Loucy (cell line): ENCODE data around the gene MCF2L2.

Source experiments
- H2AFZ ChIP-seq: fragments of 200-600 bp; sonication (generic); 2 replicates; pipeline ENCODE4 v1.6.0; 2016; ENCODE audit warnings: antibody characterized with exemption, mild to moderate bottlenecking, low read length, moderate library complexity
- H3F3A ChIP-seq: fragments of 200-600 bp; 2 replicates; pipeline ENCODE4 v1.6.0; 2016; ENCODE audit warnings: antibody characterized with exemption, low read depth, mild to moderate bottlenecking
- H3K27me3 ChIP-seq: fragments of 200-600 bp; sonication (generic); 2 replicates; pipeline ENCODE4 v1.6.1; 2014; ENCODE audit warnings: low read length, mild to moderate bottlenecking; ENCODE audit not compliant: insufficient read depth, poor library complexity, severe bottlenecking
- H3K36me3 ChIP-seq: fragments of 200-600 bp; sonication (generic); 2 replicates; pipeline ENCODE4 v1.6.1; 2016; ENCODE audit warnings: low read length; ENCODE audit not compliant: insufficient read depth
- H3K4me1 ChIP-seq: fragments of 200-600 bp; sonication (generic); 2 replicates; pipeline ENCODE4 v1.5.1; 2014; ENCODE audit warnings: low read length, mild to moderate bottlenecking; ENCODE audit not compliant: insufficient read depth, poor library complexity, severe bottlenecking
- H3K4me2 ChIP-seq: fragments of 200-600 bp; sonication (generic); 2 replicates; pipeline ENCODE4 v1.6.0; 2014; ENCODE audit warnings: antibody characterized with exemption, low read length, low read depth, mild to moderate bottlenecking; ENCODE audit not compliant: poor library complexity, severe bottlenecking
- H3K4me3 ChIP-seq: fragments of 200-600 bp; sonication (generic); 2 replicates; pipeline ENCODE4 v1.5.1; 2014; ENCODE audit warnings: low read length, mild to moderate bottlenecking, mixed read lengths; ENCODE audit not compliant: poor library complexity, severe bottlenecking
- H3K79me2 ChIP-seq: fragments of 200-600 bp; sonication (generic); 2 replicates; pipeline ENCODE4 v1.6.1; 2014; ENCODE audit warnings: low read length; ENCODE audit not compliant: insufficient read depth
- H3K9ac ChIP-seq: fragments of 200-600 bp; sonication (generic); 2 replicates; pipeline ENCODE4 v1.6.0; 2014; ENCODE audit warnings: mild to moderate bottlenecking, low read depth, low read length, moderate library complexity; ENCODE audit not compliant: poor library complexity, severe bottlenecking
- H3K9me2 ChIP-seq: fragments of 200-600 bp; sonication (generic); replicated peaks from 2 replicates; pipeline ENCODE4 v1.6.1; 2016; ENCODE audit warnings: low read depth, low read length, mixed read lengths
- H3K9me3 ChIP-seq: fragments of 200-600 bp; sonication (generic); 2 replicates; pipeline ENCODE4 v1.6.1; 2014; ENCODE audit warnings: mild to moderate bottlenecking, antibody characterized with exemption, low read length, low read depth; ENCODE audit not compliant: insufficient read depth
- H4K20me1 ChIP-seq: fragments of 200-600 bp; sonication (generic); 2 replicates; pipeline ENCODE4 v1.6.0; 2014; ENCODE audit warnings: antibody characterized with exemption, low read length, mild to moderate bottlenecking; ENCODE audit not compliant: insufficient read depth, poor library complexity, severe bottlenecking
- CTCF ChIP-seq: fragments of 200-600 bp; sonication (generic); conservative IDR thresholded peaks from 2 replicates; pipeline ENCODE4 v1.5.1; 2014; ENCODE audit warnings: mild to moderate bottlenecking, antibody characterized with exemption, low read length
- EZH2phosphoT487 ChIP-seq: fragments of 200-600 bp; IDR thresholded peaks from 2 replicates; pipeline ENCODE4 v1.6.1; 2018; ENCODE audit warnings: antibody characterized with exemption, mild to moderate bottlenecking, moderate library complexity, borderline replicate concordance

The MCF2L2 gene

GRCh38 chr3:183144363-183144762 is 284.1 kb downstream of the MCF2L2 start:
- no peaks in the 10 kb centered on the region for H3K27me3 ChIP-seq
- no peaks in the 10 kb centered on the region for H3K9me2 ChIP-seq
- no peaks in the 10 kb centered on the region for H3K4me1 ChIP-seq
- no peak overlapping the region for H3K9ac ChIP-seq
- no peaks in the 10 kb centered on the region for H3F3A ChIP-seq
- TF ChIP-seq EZH2phosphoT487 (no peak), CTCF (no peak)
- no peaks in the 10 kb centered on the region for H3K9me3 ChIP-seq
- H3K36me3 ChIP-seq, result no peaks in the 10 kb centered on the region
- H3K4me2 ChIP-seq, result no peak overlapping the region
- no peak overlapping the region for H2AFZ ChIP-seq
- no peaks in the 10 kb centered on the region for H4K20me1 ChIP-seq
- H3K4me3 ChIP-seq, result no peak overlapping the region
- no peaks in the 10 kb centered on the region for H3K79me2 ChIP-seq

DNA sequence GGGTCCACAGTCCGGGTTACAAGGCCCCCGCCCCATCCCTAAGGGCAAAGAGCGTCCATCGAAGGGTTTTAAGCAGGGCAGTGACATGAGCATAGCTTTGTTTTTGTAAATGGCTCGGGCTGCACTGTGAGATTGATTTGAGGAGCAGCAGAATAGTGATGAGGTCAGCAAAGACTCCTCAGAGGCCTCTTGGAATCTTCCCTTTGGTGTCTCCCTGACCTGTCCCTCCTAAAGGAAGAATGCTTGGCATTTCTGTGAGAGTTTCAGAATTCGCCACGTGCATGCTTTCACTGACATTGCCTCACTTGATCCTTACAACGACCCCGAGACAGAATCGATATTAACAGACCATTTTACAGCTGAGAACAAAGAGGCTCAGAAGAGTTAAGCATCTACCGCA is 286.2 kb downstream of the MCF2L2 start:
- H3K9me2 ChIP-seq, result no peaks in the 10 kb centered on the region
- H3K9ac ChIP-seq, result no peak overlapping the region
- no peaks in the 10 kb centered on the region for H3K27me3 ChIP-seq
- no peaks in the 10 kb centered on the region for H3F3A ChIP-seq
- no peaks in the 10 kb centered on the region for H3K36me3 ChIP-seq
- no peak for TF ChIP-seq EZH2phosphoT487
- TF ChIP-seq CTCF, result no peak
- H3K9me3 ChIP-seq, result no peaks in the 10 kb centered on the region
- no peaks in the 10 kb centered on the region for H4K20me1 ChIP-seq
- H3K4me3 ChIP-seq, result no peak overlapping the region
- H3K4me1 ChIP-seq, result no peaks in the 10 kb centered on the region
- no peaks in the 10 kb centered on the region for H3K79me2 ChIP-seq
- H3K4me2 ChIP-seq, result no peak overlapping the region
- no peak overlapping the region for H2AFZ ChIP-seq

DNA sequence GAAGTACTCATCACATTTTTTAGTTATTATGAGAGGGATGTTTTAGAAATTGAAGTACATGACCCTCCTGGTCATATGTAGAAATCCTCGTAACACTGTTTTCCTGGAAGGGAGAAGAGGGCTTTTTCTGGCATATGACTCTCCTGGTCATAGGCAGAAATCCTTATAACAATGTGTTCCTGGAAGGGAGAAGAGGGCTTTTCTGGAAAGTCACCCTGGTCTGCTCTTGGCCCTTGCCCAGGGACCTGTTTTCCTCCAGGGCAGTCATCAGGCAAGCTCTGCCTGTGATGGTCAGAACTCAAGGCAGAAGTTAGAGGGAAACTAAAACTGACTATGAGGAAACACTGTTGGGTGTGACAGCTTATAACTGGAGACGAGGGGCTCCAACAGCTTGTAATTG is 293.6 kb downstream of the MCF2L2 start:
- 0 out of 2 replicates have a peak overlapping the region, but pooled peaks have one; percentile 54 for H2AFZ ChIP-seq
- no peaks in the 10 kb centered on the region for H3K9me3 ChIP-seq
- no peaks in the 10 kb centered on the region for H3F3A ChIP-seq
- no peaks in the 10 kb centered on the region for H3K27me3 ChIP-seq
- H3K9ac ChIP-seq, result no peak overlapping the region
- H3K4me1 ChIP-seq, result no peaks in the 10 kb centered on the region
- no peaks in the 10 kb centered on the region for H4K20me1 ChIP-seq
- TF ChIP-seq EZH2phosphoT487 (no peak), CTCF (no peak)
- H3K9me2 ChIP-seq, result no peaks in the 10 kb centered on the region
- H3K79me2 ChIP-seq, result no peaks in the 10 kb centered on the region
- H3K36me3 ChIP-seq, result no peaks in the 10 kb centered on the region
- H3K4me2 ChIP-seq, result no peak overlapping the region
- H3K4me3 ChIP-seq, result no peak overlapping the region
